Measurements from ENCODE around the gene PPIE. TPM values are rescaled to one million over a fixed set of nuclear protein-coding genes. Genes with fewer than 3 reads are reported as not detected.
"Not testable (repeated sequence)": the region's sequence is repeated elsewhere in the genome, so short reads cannot be mapped to it uniquely, and the experiment has no call there.

Gene PPIE
- total RNA-seq, 4 donors from 2014 or later, result 34.8 to 42.3 (median 37.0) TPM

DNA sequence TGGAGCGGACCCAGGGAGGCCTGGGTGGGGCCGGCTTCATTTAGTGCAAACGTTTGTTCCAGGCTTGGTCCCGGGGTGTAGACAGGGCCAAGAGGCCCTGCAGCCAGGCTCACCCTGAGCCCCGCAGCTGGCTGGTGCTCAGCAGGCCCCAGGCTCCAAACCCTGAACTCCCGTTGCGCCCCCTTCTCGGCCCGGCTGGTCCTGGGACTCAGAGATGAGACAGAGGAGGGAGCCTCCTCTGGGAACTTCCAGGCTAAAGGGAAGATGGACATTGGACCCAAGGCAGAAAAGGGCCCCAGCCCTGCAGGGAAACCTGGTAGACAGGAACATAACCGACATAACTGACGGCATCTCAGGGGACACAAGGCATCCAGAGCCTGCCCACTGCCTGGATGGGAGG, 36.5 kb downstream of the PPIE start:
- peaks cover 0 to 28% (median 5%) of the 10 kb centered on the region in 4 donors for H3K4me1 ChIP-seq
- not testable (repeated sequence) for H3K27me3 ChIP-seq; H3K27ac ChIP-seq; H3K4me3 ChIP-seq; H3K36me3 ChIP-seq; DNase-seq (ENCODE audit: low spot score in 2 of 2); H3K9me3 ChIP-seq
- 49 to 72% methylated on average over 2 to 11 of the region's 11 CpGs for WGBS, 2 donors

DNA sequence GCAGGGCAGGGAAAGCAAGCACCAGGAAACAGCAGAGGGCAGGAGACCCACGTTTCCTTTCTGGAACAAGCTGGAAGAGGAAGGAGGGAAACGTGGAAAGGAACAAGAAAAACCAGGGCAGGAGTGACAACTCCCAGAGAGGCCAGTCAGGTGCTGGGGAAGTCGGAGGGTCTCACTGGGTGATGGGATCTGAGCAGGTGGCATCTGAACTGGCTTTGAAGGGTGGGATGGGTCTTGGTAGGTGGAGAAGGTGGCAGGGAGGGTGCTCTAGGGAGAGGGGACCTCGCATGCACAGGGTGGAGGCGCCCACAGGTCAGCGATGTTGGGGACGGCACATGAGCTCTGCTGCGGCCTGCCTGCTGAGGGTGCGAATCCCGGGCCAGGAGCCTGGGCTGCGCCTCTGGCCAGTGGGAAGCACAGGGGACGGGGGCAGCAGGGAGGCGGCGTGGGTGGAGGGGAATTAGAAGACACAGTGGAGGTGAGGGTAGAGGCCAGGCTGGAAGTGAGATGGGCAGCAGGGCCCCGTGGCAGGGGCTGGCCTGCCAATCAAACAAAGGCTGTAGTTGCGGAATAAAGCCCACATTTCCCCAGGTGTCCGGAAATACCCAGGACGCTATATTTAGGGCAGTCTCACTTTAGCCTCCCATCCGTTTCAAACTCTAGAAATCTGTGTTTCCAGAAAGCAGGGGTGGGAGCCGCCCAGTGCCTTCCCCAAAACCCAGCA, 37.2 kb downstream of the PPIE start:
- not testable (repeated sequence) for H3K9me3 ChIP-seq; H3K27me3 ChIP-seq; H3K4me3 ChIP-seq; DNase-seq (ENCODE audit: low spot score in 2 of 2); H3K36me3 ChIP-seq
- peak overlapping the region in 3 of 4 donors; percentile 21 to 54 (median 30) for H3K27ac ChIP-seq
- peaks cover 0 to 28% (median 5%) of the 10 kb centered on the region in 4 donors for H3K4me1 ChIP-seq
- WGBS, 2 donors, result 57 to 63% methylated on average over 8 to 9 of the region's 20 CpGs

DNA sequence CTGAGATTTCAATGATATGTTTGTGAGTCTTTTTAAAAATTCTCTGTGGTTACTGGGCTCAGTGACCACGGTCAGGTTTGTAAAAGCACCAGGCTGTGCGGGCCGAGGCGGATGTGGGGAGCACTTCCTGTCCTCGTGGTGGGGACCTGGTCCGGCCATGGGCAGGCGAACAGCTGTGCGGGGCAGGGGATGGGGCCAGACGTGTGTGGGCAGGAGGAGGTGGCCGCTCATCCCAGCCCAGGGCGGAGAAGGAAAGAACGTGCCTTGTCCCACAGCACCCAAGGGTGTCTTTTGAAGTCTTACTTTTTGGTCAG, 37.7 kb downstream of the PPIE start:
- Histone ChIP-seq H3K36me3 (no peaks in the 10 kb centered on the region), H3K4me1 (peaks cover 0 to 28% (median 5%) of the 10 kb centered on the region in 4 donors), H3K27ac (peak overlapping the region in 3 of 4 donors; percentile 21 to 54 (median 30)), H3K27me3 (no peaks in the 10 kb centered on the region), H3K4me3 (no peak overlapping the region), H3K9me3 (no peaks in the 10 kb centered on the region)
- TF ChIP-seq, protein P1, sequence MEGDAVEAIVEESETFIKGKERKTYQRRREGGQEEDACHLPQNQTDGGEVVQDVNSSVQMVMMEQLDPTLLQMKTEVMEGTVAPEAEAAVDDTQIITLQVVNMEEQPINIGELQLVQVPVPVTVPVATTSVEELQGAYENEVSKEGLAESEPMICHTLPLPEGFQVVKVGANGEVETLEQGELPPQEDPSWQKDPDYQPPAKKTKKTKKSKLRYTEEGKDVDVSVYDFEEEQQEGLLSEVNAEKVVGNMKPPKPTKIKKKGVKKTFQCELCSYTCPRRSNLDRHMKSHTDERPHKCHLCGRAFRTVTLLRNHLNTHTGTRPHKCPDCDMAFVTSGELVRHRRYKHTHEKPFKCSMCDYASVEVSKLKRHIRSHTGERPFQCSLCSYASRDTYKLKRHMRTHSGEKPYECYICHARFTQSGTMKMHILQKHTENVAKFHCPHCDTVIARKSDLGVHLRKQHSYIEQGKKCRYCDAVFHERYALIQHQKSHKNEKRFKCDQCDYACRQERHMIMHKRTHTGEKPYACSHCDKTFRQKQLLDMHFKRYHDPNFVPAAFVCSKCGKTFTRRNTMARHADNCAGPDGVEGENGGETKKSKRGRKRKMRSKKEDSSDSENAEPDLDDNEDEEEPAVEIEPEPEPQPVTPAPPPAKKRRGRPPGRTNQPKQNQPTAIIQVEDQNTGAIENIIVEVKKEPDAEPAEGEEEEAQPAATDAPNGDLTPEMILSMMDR (IDR thresholded peaks at IDR 0.05), result no peak
- 37 to 49% methylated on average over 12 of the region's 12 CpGs for WGBS, 2 donors
- DNase-seq (ENCODE audit: low spot score in 2 of 2), result no peak

DNA sequence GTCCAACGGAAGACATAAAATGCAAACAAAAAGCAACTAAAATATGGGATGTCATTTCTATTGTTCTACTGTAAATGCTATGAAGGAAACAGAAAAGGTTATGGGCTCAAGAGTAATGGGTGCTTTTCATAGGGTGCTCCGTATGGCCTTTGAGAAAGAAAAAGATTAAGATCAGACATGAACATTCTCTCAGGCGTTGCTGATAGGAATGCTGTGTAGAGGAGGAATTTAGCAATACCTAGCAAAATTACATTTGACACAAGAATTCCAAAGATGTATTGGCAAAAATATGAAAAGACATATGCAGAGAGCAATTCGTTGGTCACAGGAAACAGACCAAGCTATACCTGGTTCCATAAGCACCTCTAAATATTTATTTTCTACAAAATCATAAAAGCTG, 38.2 kb downstream of the PPIE start:
- Histone ChIP-seq H3K9me3 (no peaks in the 10 kb centered on the region), H3K4me3 (no peak overlapping the region), H3K27ac (peak overlapping the region in 2 of 4 donors; percentile 21 to 54), H3K27me3 (no peaks in the 10 kb centered on the region), H3K4me1 (peaks cover 0 to 28% (median 5%) of the 10 kb centered on the region in 4 donors), H3K36me3 (no peaks in the 10 kb centered on the region)
- no peak for DNase-seq (ENCODE audit: low spot score in 2 of 2)
- WGBS, 2 donors, result 45% methylated on average over 4 of the region's 4 CpGs
- TF ChIP-seq, protein P1 (IDR thresholded peaks at IDR 0.05), result no peak
- TF ChIP-seq POLR2A (IDR thresholded peaks at IDR 0.05) (no peak), EP300 (IDR thresholded peaks at IDR 0.05) (no peak)

DNA sequence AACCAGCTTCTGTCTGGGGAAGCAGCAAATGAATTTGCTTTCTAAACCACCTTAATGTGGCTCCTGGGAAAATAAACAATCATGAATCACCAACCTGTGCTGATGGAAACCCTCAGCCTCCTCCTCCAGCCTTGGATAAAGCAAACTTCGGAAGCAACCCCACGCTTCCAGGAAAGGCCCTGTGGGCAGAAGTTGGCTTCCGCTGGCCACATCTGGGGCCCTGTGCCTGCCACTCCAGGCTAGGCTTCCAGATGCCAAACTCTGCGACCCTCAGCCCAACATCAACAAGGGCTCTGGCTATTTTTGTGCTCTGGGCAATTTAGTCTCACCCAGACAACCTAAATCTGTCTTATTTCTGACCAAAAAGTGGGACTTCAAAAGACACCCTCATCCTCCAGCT, 38.6 kb downstream of the PPIE start:
- 44 to 67% methylated on average over 4 of the region's 4 CpGs for WGBS, 2 donors
- peak overlapping the region in 2 of 4 donors; percentile 50 to 54 for H3K27ac ChIP-seq
- H3K27me3 ChIP-seq, result no peaks in the 10 kb centered on the region
- no peaks in the 10 kb centered on the region for H3K9me3 ChIP-seq
- no peak overlapping the region for H3K4me3 ChIP-seq
- H3K36me3 ChIP-seq, result no peaks in the 10 kb centered on the region
- DNase-seq (ENCODE audit: low spot score in 2 of 2), result no peak
- peaks cover 0 to 28% (median 5%) of the 10 kb centered on the region in 4 donors for H3K4me1 ChIP-seq
- no peak for TF ChIP-seq POLR2A (IDR thresholded peaks at IDR 0.05)
- TF ChIP-seq, protein P1 (IDR thresholded peaks at IDR 0.05), result no peak
- TF ChIP-seq EP300 (IDR thresholded peaks at IDR 0.05), result no peak

DNA sequence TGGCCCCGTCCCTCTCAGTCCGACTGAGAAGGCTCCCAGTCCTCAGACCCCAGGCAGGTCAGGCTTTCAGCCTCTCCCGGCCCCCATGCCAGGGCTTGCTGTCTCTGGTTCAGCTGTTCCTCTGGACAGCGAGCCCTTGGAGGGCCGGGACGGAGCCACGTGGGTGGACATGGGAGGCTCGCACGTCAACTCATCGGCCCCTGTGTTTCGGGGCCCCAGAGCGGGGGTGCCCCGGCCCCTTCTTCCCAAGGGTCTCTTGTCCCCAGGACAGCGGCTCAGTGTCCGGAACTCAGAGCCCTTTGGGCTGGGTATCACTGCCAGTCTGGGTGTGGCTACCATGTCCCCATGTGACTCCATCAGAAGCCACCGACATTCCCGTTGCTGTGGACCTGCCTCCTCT, 39.2 kb downstream of the PPIE start:
- not testable (repeated sequence) for H3K36me3 ChIP-seq; H3K4me3 ChIP-seq; H3K27me3 ChIP-seq; DNase-seq (ENCODE audit: low spot score in 2 of 2); H3K9me3 ChIP-seq
- Histone ChIP-seq H3K27ac (peak overlapping the region in 1 of 4 donors; percentile 50), H3K4me1 (peaks cover 0 to 28% (median 5%) of the 10 kb centered on the region in 4 donors)
- 73 to 87% methylated on average over 3 to 14 of the region's 17 CpGs for WGBS, 2 donors

DNA sequence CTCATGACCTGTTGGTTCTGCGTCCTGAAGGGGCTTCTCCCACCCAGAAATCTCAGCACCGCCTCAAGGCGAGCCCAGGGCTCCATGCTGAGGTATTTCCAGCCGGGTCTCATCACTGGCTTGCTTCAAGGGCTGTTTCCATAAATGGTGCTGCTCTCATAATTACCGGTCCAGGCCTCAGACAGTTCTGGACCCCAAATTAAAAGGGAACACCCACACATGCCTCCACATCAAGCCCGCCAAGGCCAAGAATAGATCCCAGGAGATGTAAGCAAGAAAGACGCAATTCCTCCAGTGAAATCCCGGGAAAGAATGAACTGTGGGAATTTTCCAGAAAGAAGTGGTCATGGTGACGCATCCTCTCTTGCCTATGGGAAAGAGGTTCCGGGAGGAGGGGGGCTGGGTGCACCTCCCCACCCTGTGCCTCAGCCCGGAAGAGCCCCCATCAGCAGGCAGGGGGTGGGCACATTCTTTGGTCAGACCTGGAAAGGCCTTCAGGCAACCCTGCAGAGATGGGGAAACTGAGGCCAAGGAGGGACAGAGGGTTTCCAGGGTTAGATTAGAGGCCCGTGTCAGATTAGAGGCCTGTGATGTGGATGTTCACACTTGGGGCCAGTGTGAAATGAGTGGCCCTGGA, 39.9 kb downstream of the PPIE start:
- not testable (repeated sequence) for H3K36me3 ChIP-seq; H3K9me3 ChIP-seq; H3K27me3 ChIP-seq; DNase-seq (ENCODE audit: low spot score in 2 of 2); H3K27ac ChIP-seq; H3K4me3 ChIP-seq
- WGBS, 2 donors, result 68 to 80% methylated on average over 8 to 11 of the region's 12 CpGs
- H3K4me1 ChIP-seq, result peaks cover 0 to 28% (median 5%) of the 10 kb centered on the region in 4 donors
